GM19238 (cell line): ENCODE results near the gene COPS6.
"Not testable (repeated sequence)": the region's sequence is repeated elsewhere in the genome, so short reads cannot be mapped to it uniquely, and the experiment has no call there.

Source experiments
- DNase-seq: peaks from one replicate; pipeline ENCODE4 v3.0.0; 2011; ENCODE audit warnings: low spot score; ENCODE audit not compliant: insufficient read length

The COPS6 gene

GRCh38 chr7:100126239-100126930 is 37.6 kb downstream of the COPS6 start:
- no peak for DNase-seq

DNA sequence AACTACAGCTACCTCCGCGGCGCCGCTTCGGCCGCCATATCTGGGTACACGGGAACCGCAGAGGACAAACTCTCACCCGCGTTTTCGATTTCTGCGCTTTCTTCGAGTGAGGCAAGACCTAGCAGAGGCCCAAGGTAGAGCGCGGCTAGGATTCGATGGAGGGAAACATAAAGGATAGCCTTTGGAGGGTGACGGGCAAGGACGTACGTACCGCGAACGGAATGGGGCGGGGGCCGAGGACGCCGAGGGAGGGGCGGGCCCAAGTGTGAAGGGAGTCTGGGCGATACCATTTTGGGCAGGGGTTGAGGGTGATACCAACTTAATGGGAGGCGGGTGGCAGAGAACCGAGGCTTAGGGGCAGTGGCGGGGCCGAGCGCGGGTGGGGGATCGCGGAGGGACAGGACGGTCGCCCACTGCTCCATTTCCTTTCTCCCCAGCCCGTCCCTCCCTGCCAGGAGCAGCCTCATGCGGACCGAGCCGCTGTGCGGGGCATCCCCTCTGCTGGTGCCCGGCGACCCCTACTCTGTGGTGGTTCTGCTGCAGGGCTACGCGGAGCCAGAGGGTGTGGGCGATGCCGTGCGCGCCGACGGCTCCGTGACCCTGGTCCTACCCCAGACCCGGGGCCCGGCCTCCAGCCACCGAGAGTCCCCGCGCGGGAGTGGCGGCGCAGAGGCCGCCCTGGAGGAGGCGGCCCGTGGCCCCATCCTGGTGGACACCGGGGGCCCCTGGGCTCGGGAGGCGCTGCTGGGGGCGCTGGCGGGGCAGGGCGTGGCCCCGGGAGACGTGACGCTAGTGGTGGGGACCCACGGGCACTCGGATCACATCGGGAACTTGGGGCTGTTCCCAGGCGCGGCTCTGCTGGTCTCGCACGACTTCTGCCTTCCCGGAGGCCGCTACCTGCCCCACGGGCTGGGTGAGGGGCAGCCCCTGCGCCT is 38.4 kb downstream of the COPS6 start, which contains the start of gene MBLAC1:
MBLAC1 (plus strand) TSS at position 37 of the 935 bp plus-strand sequence; CDS start at position 466, 429 bp downstream.
- DNase-seq, result peak; percentile 75

- DNase-seq, result no peak
Measured at GRCh38 chr7:100127866-100128636, 39.3 kb downstream of the COPS6 start.

GRCh38 chr7:100128637-100128963 is 39.8 kb downstream of the COPS6 start:
- DNase-seq, result no peak

- not testable (repeated sequence) for DNase-seq
Measured at GRCh38 chr7:100130220-100130607, 41.4 kb downstream of the COPS6 start.

DNA sequence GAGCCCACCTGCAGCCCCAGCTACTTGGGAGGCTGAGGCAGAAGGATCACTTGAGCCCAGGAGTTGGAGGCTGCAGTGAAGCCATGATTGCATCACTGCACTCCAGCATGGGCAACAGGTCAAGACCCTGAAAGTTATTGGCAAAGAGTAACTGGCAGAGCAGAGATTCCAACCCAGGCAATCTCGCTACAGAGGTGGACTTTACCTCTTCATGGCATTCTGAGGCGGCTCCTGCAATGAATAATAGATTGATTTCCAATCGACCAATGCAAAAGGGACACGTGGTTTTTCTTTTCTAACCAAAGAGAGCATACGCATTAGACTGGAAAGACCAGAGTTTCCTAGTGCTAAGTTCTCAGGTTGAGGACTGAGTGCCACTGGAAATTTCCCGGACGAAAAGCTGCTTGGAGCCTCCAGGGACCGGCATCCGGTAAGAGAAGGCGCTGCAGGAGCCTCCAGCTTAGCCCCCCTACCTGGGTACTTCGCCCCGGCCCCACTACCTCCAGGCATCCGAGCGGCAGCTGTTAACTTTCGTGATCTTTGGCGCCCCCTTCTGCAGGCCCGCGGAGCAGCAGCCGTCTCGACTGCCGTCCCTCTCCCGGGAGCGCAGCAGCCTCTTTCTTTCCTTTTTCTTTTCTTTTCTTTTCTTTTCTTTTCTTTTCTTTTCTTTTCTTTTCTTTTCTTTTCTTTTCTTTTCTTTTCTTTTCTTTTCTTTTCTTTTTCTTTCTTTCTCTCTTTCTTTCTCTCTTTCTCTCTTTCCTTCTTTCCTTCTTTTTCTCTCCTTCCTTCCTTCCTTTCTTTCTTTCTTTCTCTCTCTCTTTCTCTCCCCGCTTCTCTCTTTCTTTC is 42.1 kb downstream of the COPS6 start:
- DNase-seq, result peak; percentile 71

DNA sequence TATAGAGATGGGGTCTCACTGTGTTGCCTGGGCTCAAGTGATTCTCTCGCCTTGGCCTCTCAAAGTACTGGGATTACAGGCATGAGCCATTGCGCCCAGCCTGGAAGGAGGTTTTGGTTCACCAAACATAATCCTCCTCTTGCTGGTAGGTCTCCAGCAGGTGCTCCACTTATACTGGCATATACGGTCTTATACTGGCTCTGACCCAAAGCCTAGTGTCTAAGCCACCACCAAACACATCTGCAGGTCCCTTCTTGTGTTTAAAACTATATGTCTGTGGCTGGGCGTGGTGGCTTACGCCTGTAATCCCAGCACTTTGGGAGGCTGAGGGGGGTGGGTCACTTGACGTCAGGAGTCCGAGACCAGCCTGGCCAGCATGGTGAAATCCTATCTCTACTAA is 43.4 kb downstream of the COPS6 start:
- no peak for DNase-seq

DNA sequence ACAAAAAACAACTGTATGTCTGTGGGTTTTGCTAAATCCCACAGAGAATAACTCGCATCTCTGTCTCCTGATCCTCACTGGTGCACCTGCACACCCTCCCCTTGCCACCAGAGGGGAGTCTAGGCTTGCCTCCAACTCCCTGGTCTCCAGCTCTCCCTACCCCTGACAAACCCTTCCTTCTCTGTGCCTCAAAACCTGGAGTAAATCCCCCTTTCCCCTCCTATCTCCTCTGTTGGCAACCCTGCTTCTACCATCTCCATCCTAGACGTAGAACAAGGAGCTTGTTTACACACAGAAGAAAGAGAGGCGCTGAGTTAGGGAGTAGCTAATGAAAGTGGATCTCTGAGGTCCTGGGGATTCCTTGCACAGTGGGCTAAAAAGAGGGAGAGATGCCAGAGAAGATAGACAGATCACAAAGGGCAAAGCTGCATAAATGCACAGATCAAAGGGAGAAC is 44.0 kb downstream of the COPS6 start:
- no peak for DNase-seq

DNA sequence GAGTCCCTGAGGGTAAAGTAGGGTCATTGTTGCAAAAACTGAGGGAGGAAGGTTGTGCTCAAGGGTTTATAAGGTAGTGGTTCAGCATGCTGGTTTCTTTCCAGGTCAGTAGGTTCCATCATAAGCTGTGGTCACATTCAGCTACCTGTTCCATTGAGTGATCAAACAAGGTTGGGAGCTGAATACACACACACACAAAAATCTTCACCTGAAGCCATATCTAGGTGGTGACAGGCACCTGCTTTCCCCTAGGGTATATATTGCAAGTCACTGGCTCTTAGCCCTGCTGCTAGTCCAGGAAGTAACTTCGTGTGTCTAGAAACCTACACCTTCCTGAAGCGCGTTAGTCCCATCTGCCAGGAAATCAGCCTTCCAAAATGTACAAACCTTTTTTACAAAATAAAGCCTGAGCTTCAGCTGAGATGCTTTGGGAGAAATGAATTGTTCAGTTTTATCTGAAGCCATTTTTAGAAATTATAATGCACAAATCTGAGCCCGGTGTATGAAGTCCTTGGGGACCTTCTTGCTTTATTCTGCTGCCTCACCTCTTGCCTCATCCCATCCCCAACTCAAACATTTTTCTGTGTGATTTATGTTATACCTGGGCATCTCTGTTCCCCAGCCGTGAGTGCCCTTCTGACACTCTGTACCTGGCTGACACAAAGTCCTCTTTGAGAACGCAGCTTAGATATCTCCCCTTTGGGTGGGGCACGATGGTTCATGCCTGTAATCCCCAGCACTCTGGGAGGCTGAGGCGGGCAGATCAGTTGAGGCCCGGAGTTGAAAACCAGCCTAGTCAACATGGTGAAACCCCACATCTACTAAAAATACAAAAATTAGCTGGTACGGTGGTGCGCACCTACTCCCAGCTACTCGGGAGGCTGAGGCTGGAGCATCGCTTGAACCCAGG is 49.3 kb downstream of the COPS6 start:
- DNase-seq, result no peak

GRCh38 chr7:100141555-100141949 is 52.8 kb downstream of the COPS6 start:
- DNase-seq, result no peak
